Suppressor macrophage treated with lipopolysaccharide for 1 hour (primary cell): ENCODE results near the gene TEX9.
"Not testable (repeated sequence)": the region's sequence is repeated elsewhere in the genome, so short reads cannot be mapped to it uniquely, and the experiment has no call there.

Experiments
- DNase-seq, 3 donors: peaks; one replicate each; pipeline ENCODE4 v3.0.0-alpha.2; 2020 to 2022

The TEX9 gene

GRCh38 chr15:56365075-56365711, at the start of gene TEX9:
TEX9 (plus strand) TSS chr15:56365426; CDS start chr15:56365451, 25 bp downstream.
- DNase-seq = peak; percentile 86 to 94 (median 93)

- DNase-seq = not testable (repeated sequence)
Measured at GRCh38 chr15:56316561-56316960, 48.7 kb upstream of the TEX9 start.

- DNase-seq = no peak
Measured at GRCh38 chr15:56320316-56320715, 44.9 kb upstream of the TEX9 start.

GRCh38 chr15:56320861-56321260, 44.4 kb upstream of the TEX9 start:
- no peak for DNase-seq

- DNase-seq = no peak
Measured at GRCh38 chr15:56322444-56322843, 42.8 kb upstream of the TEX9 start.

- no peak for DNase-seq
Measured at GRCh38 chr15:56323435-56323834, 41.8 kb upstream of the TEX9 start.

- DNase-seq = no peak
Measured at GRCh38 chr15:56325186-56325585, 40.0 kb upstream of the TEX9 start.

- no peak for DNase-seq
Measured at GRCh38 chr15:56327721-56328502, 37.3 kb upstream of the TEX9 start.

- DNase-seq = no peak
Measured at GRCh38 chr15:56337084-56337725, 28.0 kb upstream of the TEX9 start.

GRCh38 chr15:56339594-56339993, 25.6 kb upstream of the TEX9 start:
- no peak for DNase-seq

- DNase-seq = no peak
Measured at GRCh38 chr15:56341201-56341600, 24.0 kb upstream of the TEX9 start.

GRCh38 chr15:56342653-56343052, 22.6 kb upstream of the TEX9 start:
- peak in 2 of 3 donors; percentile 12 to 32 for DNase-seq

GRCh38 chr15:56343879-56344278, 21.3 kb upstream of the TEX9 start:
- DNase-seq = no peak

GRCh38 chr15:56344336-56344735, 20.9 kb upstream of the TEX9 start:
- DNase-seq = peak; percentile 14 to 54 (median 35)

GRCh38 chr15:56346414-56346813, 18.8 kb upstream of the TEX9 start:
- DNase-seq = no peak

GRCh38 chr15:56349554-56349953, 15.7 kb upstream of the TEX9 start:
- DNase-seq = no peak

- no peak for DNase-seq
Measured at GRCh38 chr15:56351353-56351752, 13.9 kb upstream of the TEX9 start.

GRCh38 chr15:56351957-56352506, 13.2 kb upstream of the TEX9 start:
- DNase-seq = no peak

GRCh38 chr15:56353119-56353518, 12.1 kb upstream of the TEX9 start:
- peak in 2 of 3 donors; percentile 24 to 26 for DNase-seq

GRCh38 chr15:56353740-56354139, 11.5 kb upstream of the TEX9 start:
- DNase-seq = no peak

- peak; percentile 18 to 52 (median 36) for DNase-seq
Measured at GRCh38 chr15:56356616-56357015, 8.6 kb upstream of the TEX9 start.

GRCh38 chr15:56358604-56359003, 6.6 kb upstream of the TEX9 start:
- no peak for DNase-seq

- no peak for DNase-seq
Measured at GRCh38 chr15:56361987-56362386, 3.2 kb upstream of the TEX9 start.

- DNase-seq = no peak
Measured at GRCh38 chr15:56366211-56366610, 985 bp downstream of the TEX9 start.
